Activated T-helper 1 cell treated with anti-CD3 and anti-CD28 coated beads, Interleukin-12 subunit alpha, Interleukin-12 subunit beta, Interleukin-2, Interleukin-4 antibody, amounts not matched to agents 30 ng/mL and 10 ng/mL and 1 ng/mL, durations not matched to agents 14 hours and 24 hours and 36 hours (primary cell): Measurements from ENCODE around the gene GJA3. TPM values are rescaled to one million over a fixed set of nuclear protein-coding genes. Genes with fewer than 3 reads are reported as not detected.
A peak's percentile ranks its signal among the peaks of the same experiment; 100 is the strongest.

Experiments
- DNase-seq: peaks from one replicate; pipeline ENCODE4 v3.0.0; 2021; ENCODE audit warnings: low spot score
- H3K27ac Mint-ChIP-seq: one replicate; pipeline ENCODE4 v1.8.0; 2021; ENCODE audit warnings: mild to moderate bottlenecking, mixed read lengths
- H3K27me3 Mint-ChIP-seq: one replicate; pipeline ENCODE4 v1.8.0; 2022; ENCODE audit warnings: mild to moderate bottlenecking, moderate library complexity, mixed read lengths; ENCODE audit not compliant: insufficient read depth
- H3K36me3 Mint-ChIP-seq: one replicate; pipeline ENCODE4 v1.8.0; 2021; ENCODE audit warnings: low read depth, mixed read lengths
- H3K4me1 Mint-ChIP-seq: one replicate; pipeline ENCODE4 v1.8.0; 2021; ENCODE audit warnings: low read depth, mixed read lengths
- H3K4me3 Mint-ChIP-seq: one replicate; pipeline ENCODE4 v1.8.0; 2021; ENCODE audit warnings: mild to moderate bottlenecking, moderate library complexity, mixed read lengths
- H3K9me3 Mint-ChIP-seq: one replicate; pipeline ENCODE4 v1.8.0; 2021; ENCODE audit warnings: mixed read lengths
- intact Hi-C: fragments of 100-400 bp; cut with micrococcal nuclease; formaldehyde crosslinking; loops from one replicate; pipeline ENCODE4 v1.15.1; 2024
- total RNA-seq: library from RNA; stranded (reverse); gene quantifications from 2 replicates; pipeline ENCODE4 v1.2.3, GENCODE V29; 2022

Gene GJA3
- not detected in 2 replicates for total RNA-seq

DNA sequence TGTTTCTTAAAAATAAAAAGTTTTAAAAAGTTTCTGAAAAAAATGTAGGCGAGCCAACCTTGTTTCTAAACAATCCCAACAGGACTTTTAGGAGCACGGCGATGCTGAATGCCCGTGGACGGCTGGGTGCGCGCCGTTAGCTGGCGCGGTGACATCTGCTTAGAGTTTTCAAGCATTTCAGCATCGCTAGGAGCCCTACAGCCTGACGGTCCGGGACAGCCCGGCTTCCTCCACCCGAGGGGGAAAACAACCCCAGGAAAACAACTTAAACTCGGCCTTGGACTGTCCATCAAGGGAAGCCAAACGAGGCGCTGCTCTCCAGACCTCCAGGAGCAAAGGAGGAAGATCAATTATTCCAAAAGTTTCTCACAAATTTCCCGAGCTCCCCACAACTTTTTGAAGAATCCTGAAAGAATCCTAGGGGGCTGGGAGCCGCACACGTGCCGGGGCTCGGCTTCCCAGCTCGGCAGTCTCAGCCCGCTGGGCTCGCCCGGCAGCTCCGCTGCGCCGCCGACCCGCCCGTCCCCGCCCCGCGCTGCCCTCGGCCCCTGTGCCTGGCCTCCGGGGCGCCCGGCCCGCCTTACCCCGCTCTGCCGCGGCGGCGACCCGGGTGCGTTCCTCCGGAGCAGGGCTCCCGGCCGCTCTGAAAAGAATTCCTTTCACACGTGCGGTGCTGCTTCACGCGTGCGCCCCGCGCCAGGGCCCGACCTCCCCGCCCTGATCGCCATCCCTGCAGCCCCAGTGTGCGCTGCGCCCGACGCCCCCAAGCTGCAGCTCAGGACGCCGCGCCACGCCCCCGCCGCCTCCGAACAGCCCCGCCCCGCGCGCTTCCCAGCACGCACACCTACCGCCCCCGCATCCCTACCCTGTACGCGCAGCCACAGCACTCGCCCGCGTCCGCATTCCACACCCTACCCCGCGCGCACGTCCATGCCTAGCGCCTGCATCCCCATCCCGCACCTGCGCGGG, at the start of gene GJA3:
Gene GJA3, minus strand, starts transcription at position 747 of the 969 bp plus-strand sequence. CDS start 17,764 bp downstream, outside the sequence.
- H3K27ac Mint-ChIP-seq, result peak within 1 kb of the TSS; percentile 67

GRCh38 chr13:20209948-20210347, 49.1 kb upstream of the GJA3 start:
- DNase-seq, result no peak
- H3K27ac Mint-ChIP-seq, result no peak overlapping the region
- peaks cover 21% of the 10 kb centered on the region for H3K27me3 Mint-ChIP-seq
- intact Hi-C loops, result no loop called here
- no peaks in the 10 kb centered on the region for H3K4me1 Mint-ChIP-seq
- H3K36me3 Mint-ChIP-seq, result no peaks in the 10 kb centered on the region
- no peaks in the 10 kb centered on the region for H3K9me3 Mint-ChIP-seq
- no peak overlapping the region for H3K4me3 Mint-ChIP-seq

More for the DNA sequence above, at the start of gene GJA3:
- peak; percentile 30 for DNase-seq
- H3K4me1 Mint-ChIP-seq, result peaks cover 17% of the 10 kb centered on the region
- H3K9me3 Mint-ChIP-seq, result no peaks in the 10 kb centered on the region
- H3K27me3 Mint-ChIP-seq, result peaks cover 47% of the 10 kb centered on the region
- peaks cover 2% of the 10 kb centered on the region for H3K36me3 Mint-ChIP-seq
- intact Hi-C loops, result loop anchor here (5.0 to 10.0 kb wide), 4 partner anchors 113 to 1512 kb away; partner anchors contain the start of genes FGF9 and ZMYM5
- H3K4me3 Mint-ChIP-seq, result peak within 1 kb of the TSS; percentile 84

DNA sequence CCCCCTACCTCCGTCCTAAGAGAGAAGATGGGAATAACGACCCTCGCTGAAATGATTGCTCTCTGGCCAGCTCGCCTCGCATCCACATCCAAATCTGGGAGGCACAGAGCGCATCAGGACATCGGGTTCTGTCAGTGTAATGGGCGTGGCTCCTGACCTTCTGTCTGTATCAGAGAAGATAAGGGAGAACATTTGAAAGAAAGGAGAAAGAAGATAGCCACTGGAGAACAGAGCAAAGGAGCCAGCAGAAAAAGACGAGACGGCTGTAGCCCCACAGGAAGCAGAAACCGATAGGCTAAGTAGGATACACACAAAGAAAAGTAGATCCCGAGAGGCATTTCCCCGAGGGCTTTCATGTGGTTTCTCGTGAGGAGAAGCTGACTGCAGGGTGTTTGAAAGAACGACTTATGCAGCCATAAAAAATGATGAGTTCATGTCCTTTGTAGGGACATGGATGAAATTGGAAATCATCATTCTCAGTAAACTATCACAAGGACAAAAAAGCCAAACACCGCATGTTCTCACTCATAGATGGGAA, 45.9 kb upstream of the GJA3 start:
- no peaks in the 10 kb centered on the region for H3K4me1 Mint-ChIP-seq
- H3K9me3 Mint-ChIP-seq, result peaks cover 2% of the 10 kb centered on the region
- H3K36me3 Mint-ChIP-seq, result no peaks in the 10 kb centered on the region
- H3K4me3 Mint-ChIP-seq, result no peak overlapping the region
- H3K27me3 Mint-ChIP-seq, result peaks cover 23% of the 10 kb centered on the region
- H3K27ac Mint-ChIP-seq, result no peak overlapping the region
- DNase-seq, result no peak
- intact Hi-C loops, result no loop called here

DNA sequence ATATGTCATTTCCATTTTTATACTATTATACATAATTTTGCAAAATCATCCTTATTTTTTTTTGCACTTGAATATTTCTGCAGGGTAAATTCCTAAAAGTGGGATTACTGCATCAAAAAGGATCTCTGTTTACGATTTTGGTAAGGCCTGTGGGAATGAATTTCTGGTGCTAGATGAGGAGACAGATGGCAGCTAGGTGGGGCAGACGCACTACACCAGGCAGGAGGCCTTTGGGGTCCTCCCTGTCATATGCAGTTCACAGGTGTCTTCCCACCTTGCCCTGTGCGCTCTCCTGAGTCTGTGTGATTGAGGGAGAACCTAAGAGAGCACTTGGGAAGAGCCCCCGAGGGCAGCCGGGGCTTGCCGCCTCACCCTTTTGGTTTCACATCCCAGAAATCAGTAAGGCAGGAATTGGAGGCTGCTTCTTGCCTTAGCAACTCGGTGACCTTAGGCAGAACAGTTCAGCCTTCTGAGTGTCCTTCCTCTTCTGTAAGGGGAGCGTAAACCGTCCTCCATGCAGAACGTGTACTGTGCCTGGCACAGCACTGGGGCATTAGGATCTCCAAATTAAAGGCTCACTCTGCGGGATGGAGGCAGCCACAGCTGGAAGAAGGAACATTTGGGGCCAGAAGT, 45.3 kb upstream of the GJA3 start:
- no peaks in the 10 kb centered on the region for H3K36me3 Mint-ChIP-seq
- no peak for DNase-seq
- H3K9me3 Mint-ChIP-seq, result peaks cover 4% of the 10 kb centered on the region
- no peak overlapping the region for H3K4me3 Mint-ChIP-seq
- no peaks in the 10 kb centered on the region for H3K4me1 Mint-ChIP-seq
- H3K27me3 Mint-ChIP-seq, result peaks cover 25% of the 10 kb centered on the region
- no peak overlapping the region for H3K27ac Mint-ChIP-seq
- intact Hi-C loops, result no loop called here

DNA sequence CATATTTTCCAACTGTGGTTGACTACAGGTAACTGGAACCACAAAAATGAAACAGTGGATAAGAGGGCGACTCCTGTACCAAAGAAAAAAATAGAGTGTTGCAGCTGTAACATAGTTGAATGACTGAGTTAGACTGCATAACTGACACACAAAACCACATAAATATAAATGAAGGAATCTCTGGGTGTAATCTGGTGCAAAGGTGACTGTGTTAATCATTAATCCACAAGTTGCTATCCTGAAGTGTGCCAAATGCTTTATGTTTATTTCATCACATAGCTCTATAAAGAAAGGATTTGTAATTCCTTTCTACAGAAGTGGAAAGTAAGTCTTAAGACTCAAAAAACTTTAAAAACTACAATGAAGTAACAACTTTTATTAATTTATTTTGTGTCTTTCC, 37.9 kb upstream of the GJA3 start:
- Mint-ChIP-seq H3K36me3 (no peaks in the 10 kb centered on the region), H3K4me1 (peaks cover 22% of the 10 kb centered on the region), H3K9me3 (peaks cover 4% of the 10 kb centered on the region), H3K27me3 (peaks cover 55% of the 10 kb centered on the region), H3K4me3 (no peak overlapping the region), H3K27ac (no peak overlapping the region)
- DNase-seq, result no peak
- intact Hi-C loops, result loop anchor here (5.0 kb wide), 2 partner anchors 369 to 729 kb away; partner anchors contain the start of gene IFT88

GRCh38 chr13:20197361-20197834, 36.5 kb upstream of the GJA3 start:
- H3K36me3 Mint-ChIP-seq, result no peaks in the 10 kb centered on the region
- no peak for DNase-seq
- peaks cover 4% of the 10 kb centered on the region for H3K9me3 Mint-ChIP-seq
- H3K4me1 Mint-ChIP-seq, result peaks cover 24% of the 10 kb centered on the region
- peaks cover 52% of the 10 kb centered on the region for H3K27me3 Mint-ChIP-seq
- intact Hi-C loops, result loop anchor here (1.0 to 5.0 kb wide), 5 partner anchors 15 to 730 kb away; partner anchors contain the start of gene IFT88
- no peak overlapping the region for H3K27ac Mint-ChIP-seq
- H3K4me3 Mint-ChIP-seq, result no peak overlapping the region

GRCh38 chr13:20195801-20196200, 34.9 kb upstream of the GJA3 start:
- peaks cover 24% of the 10 kb centered on the region for H3K4me1 Mint-ChIP-seq
- H3K27me3 Mint-ChIP-seq, result peaks cover 61% of the 10 kb centered on the region
- peaks cover under 1% of the 10 kb centered on the region for H3K36me3 Mint-ChIP-seq
- DNase-seq, result no peak
- H3K4me3 Mint-ChIP-seq, result no peak overlapping the region
- intact Hi-C loops, result loop anchor here (2.0 to 5.0 kb wide), 5 partner anchors 13 to 732 kb away; partner anchors contain the start of gene IFT88
- H3K27ac Mint-ChIP-seq, result no peak overlapping the region
- no peaks in the 10 kb centered on the region for H3K9me3 Mint-ChIP-seq

DNA sequence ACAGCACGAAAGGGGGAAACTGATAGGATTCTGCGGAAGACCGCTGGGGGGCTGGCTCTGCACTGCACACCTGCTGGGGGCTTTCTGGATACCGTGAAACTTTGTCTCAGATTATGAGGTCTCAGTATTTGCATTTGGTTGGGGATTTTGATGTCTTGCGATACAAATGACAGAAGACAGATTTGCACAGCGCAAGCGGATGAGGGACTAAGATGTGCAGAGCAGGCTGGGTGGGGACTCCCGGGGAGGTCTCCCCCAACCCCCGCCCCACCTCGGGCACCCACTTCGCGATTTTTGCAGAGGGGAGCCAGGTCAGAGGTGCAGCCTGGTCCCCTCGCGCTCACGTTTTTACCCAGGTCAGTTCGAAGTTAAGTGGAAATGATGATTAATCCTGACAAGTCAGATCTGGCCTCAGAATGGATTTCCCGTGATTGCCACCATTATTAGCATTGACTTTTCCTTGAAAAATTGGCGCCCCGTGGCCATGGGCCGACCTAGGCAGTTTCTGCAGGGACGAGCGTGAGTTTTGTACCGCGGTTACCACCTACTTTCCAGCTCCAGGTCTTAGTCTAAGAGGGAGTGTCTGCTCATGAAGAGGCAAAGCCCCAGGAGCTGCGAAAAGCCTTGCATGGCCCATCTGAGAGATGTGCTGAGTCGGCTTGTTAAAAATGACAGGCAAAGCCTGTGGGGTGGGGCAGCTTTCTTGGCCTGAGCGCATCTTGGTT, 33.2 kb upstream of the GJA3 start:
- intact Hi-C loops, result loop anchor here (2.0 kb wide), 1 partner anchor 225 kb away; no protein-coding TSS in a partner anchor
- H3K36me3 Mint-ChIP-seq, result peaks cover 2% of the 10 kb centered on the region
- no peak overlapping the region for H3K27ac Mint-ChIP-seq
- H3K27me3 Mint-ChIP-seq, result peaks cover 61% of the 10 kb centered on the region
- peak overlapping the region; percentile 75 for H3K4me3 Mint-ChIP-seq
- H3K9me3 Mint-ChIP-seq, result no peaks in the 10 kb centered on the region
- no peak for DNase-seq
- peaks cover 24% of the 10 kb centered on the region for H3K4me1 Mint-ChIP-seq

GRCh38 chr13:20193162-20193906, 32.5 kb upstream of the GJA3 start:
- H3K27ac Mint-ChIP-seq, result no peak overlapping the region
- H3K4me3 Mint-ChIP-seq, result peak overlapping the region; percentile 75
- peaks cover 24% of the 10 kb centered on the region for H3K4me1 Mint-ChIP-seq
- intact Hi-C loops, result no loop called here
- peaks cover 2% of the 10 kb centered on the region for H3K36me3 Mint-ChIP-seq
- peaks cover 61% of the 10 kb centered on the region for H3K27me3 Mint-ChIP-seq
- no peak for DNase-seq
- H3K9me3 Mint-ChIP-seq, result no peaks in the 10 kb centered on the region

DNA sequence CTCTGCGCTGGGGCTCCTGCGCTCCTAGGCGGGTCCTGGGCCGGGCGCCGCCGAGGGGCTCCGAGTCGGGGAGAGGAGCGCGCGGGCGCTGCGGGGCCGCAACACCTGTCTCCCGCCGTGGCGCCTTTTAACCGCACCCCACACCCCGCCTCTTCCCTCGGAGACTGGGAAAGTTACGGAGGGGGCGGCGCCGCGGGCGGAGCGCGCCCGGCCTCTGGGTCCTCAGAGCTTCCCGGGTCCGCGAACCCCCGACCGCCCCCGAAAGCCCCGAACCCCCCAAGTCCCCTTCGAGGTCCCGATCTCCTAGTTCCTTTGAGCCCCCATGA, 31.9 kb upstream of the GJA3 start, which contains the start of gene GJB2:
Gene GJB2, minus strand, starts transcription at position 103 of the 326 bp plus-strand sequence. CDS start 3,357 bp downstream, outside the sequence.
- DNase-seq, result no peak
- intact Hi-C loops, result no loop called here
- Mint-ChIP-seq H3K27ac (no peak within 1 kb of the TSS), H3K4me1 (peaks cover 24% of the 10 kb centered on the region), H3K4me3 (peak within 1 kb of the TSS; percentile 75), H3K27me3 (peaks cover 61% of the 10 kb centered on the region), H3K9me3 (no peaks in the 10 kb centered on the region), H3K36me3 (peaks cover 2% of the 10 kb centered on the region)

- intact Hi-C loops, result no loop called here
- no peaks in the 10 kb centered on the region for H3K9me3 Mint-ChIP-seq
- H3K4me1 Mint-ChIP-seq, result peaks cover 22% of the 10 kb centered on the region
- no peak for DNase-seq
- no peak overlapping the region for H3K27ac Mint-ChIP-seq
- H3K4me3 Mint-ChIP-seq, result peak overlapping the region; percentile 69
- H3K27me3 Mint-ChIP-seq, result peaks cover 59% of the 10 kb centered on the region
- H3K36me3 Mint-ChIP-seq, result peaks cover 2% of the 10 kb centered on the region
These were observed 31.4 kb upstream of the GJA3 start for GRCh38 chr13:20192158-20192835.
